C1 segment of cervical spinal cord (tissue), 14 donors: Measurements from ENCODE around the gene MTF2.

Experiments
- DNase-seq, 14 donors: peaks; one replicate each; lab custom pipeline; 2025; lab: John Stamatoyannopoulos, UW

The MTF2 gene

GRCh38 chr1:93180723-93181613 lies 101.9 kb downstream of the MTF2 start, which contains the start of gene CCDC18:
TSS of gene CCDC18 (plus strand) at chr1:93180724. CDS start at chr1:93183362, 2,638 bp downstream.
- no peak for DNase-seq

GRCh38 chr1:93186667-93187066 lies 107.6 kb downstream of the MTF2 start:
- DNase-seq, result no peak
